Measurements from ENCODE around the gene GUCY2C.

DNA sequence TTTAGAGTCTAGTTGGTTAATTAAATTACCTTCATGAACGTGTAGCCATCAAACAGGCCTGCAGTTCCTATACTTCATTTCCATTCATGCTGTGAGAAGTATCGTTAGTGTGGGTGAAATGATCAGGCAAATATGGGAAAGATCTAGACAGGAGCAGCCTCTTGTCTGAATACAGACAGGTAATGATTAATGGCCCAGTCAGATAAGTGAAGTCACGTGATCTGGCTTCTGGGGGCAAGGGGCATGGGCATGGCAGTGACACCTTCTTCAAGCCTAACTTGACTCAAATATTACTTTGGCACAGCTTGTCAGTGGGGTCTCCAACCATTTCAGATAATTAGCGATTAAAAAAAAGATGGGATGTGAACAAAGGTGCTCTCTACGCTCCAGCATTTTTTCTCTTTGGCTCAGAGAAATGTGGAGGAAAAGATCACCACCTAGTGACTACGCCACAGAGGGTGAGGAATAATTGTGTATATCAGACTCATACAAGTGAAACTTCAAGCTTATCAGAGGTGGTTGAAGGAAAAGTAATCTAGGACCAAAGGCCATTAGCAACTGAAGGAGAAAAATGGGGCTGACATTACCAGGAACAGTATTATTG, 17.8 kb downstream of the GUCY2C start:
- TF ChIP-seq, protein P1, sequence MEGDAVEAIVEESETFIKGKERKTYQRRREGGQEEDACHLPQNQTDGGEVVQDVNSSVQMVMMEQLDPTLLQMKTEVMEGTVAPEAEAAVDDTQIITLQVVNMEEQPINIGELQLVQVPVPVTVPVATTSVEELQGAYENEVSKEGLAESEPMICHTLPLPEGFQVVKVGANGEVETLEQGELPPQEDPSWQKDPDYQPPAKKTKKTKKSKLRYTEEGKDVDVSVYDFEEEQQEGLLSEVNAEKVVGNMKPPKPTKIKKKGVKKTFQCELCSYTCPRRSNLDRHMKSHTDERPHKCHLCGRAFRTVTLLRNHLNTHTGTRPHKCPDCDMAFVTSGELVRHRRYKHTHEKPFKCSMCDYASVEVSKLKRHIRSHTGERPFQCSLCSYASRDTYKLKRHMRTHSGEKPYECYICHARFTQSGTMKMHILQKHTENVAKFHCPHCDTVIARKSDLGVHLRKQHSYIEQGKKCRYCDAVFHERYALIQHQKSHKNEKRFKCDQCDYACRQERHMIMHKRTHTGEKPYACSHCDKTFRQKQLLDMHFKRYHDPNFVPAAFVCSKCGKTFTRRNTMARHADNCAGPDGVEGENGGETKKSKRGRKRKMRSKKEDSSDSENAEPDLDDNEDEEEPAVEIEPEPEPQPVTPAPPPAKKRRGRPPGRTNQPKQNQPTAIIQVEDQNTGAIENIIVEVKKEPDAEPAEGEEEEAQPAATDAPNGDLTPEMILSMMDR (IDR thresholded peaks at IDR 0.05; ENCODE audit: insufficient read depth, low read length): no peak
- TF ChIP-seq, protein P2, sequence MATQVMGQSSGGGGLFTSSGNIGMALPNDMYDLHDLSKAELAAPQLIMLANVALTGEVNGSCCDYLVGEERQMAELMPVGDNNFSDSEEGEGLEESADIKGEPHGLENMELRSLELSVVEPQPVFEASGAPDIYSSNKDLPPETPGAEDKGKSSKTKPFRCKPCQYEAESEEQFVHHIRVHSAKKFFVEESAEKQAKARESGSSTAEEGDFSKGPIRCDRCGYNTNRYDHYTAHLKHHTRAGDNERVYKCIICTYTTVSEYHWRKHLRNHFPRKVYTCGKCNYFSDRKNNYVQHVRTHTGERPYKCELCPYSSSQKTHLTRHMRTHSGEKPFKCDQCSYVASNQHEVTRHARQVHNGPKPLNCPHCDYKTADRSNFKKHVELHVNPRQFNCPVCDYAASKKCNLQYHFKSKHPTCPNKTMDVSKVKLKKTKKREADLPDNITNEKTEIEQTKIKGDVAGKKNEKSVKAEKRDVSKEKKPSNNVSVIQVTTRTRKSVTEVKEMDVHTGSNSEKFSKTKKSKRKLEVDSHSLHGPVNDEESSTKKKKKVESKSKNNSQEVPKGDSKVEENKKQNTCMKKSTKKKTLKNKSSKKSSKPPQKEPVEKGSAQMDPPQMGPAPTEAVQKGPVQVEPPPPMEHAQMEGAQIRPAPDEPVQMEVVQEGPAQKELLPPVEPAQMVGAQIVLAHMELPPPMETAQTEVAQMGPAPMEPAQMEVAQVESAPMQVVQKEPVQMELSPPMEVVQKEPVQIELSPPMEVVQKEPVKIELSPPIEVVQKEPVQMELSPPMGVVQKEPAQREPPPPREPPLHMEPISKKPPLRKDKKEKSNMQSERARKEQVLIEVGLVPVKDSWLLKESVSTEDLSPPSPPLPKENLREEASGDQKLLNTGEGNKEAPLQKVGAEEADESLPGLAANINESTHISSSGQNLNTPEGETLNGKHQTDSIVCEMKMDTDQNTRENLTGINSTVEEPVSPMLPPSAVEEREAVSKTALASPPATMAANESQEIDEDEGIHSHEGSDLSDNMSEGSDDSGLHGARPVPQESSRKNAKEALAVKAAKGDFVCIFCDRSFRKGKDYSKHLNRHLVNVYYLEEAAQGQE (IDR thresholded peaks at IDR 0.05; ENCODE audit: insufficient replicate concordance, low read depth): no peak
- TF ChIP-seq POLR2AphosphoS5 (IDR thresholded peaks at IDR 0.05; ENCODE audit: low read depth): no peak
